SK-N-MC (cell line): Measurements from ENCODE around the gene RPS6KA5.

Experiments
- DNase-seq: peaks from one replicate; pipeline ENCODE4 v3.0.0-alpha.2; 2011; ENCODE audit warnings: low read depth, low spot score
- H3K27ac ChIP-seq: fragments of 200-600 bp; sonication (generic); 2 replicates; pipeline ENCODE4 v1.5.1; 2016; ENCODE audit warnings: mixed run types
- H3K36me3 ChIP-seq: fragments of 200-600 bp; sonication (generic); 2 replicates; pipeline ENCODE4 v1.6.1; 2017; ENCODE audit warnings: antibody characterized with exemption, low read length, mixed read lengths; ENCODE audit not compliant: insufficient read depth
- H3K4me3 ChIP-seq: fragments of 200-600 bp; sonication (generic); 2 replicates; pipeline ENCODE4 v1.5.1; 2016
- H3K9ac ChIP-seq: fragments of 200-600 bp; sonication (generic); 2 replicates; pipeline ENCODE4 v1.8.0; 2017; ENCODE audit warnings: mixed run types, mixed read lengths; ENCODE audit not compliant: insufficient read length
- H3K9me3 ChIP-seq: fragments of 200-600 bp; sonication (generic); 2 replicates; pipeline ENCODE4 v1.6.1; 2017; ENCODE audit warnings: low read depth, mild to moderate bottlenecking, antibody characterized with exemption, low read length, moderate library complexity, mixed read lengths
- EZH2 ChIP-seq: fragments of 200-600 bp; sonication (generic); IDR thresholded peaks from one replicate; pipeline ENCODE4 v1.6.1; 2017; ENCODE audit warnings: antibody characterized with exemption
- FOXP2 ChIP-seq: optimal IDR thresholded peaks from 2 replicates; pipeline ENCODE3; 2011; ENCODE audit warnings: mild to moderate bottlenecking, moderate library complexity; ENCODE audit not compliant: insufficient read depth; ENCODE audit errors: extremely low read length, control extremely low read depth
- POLR2AphosphoS5 ChIP-seq: IDR thresholded peaks from 2 replicates; pipeline ENCODE4 v1.6.1; 2012; ENCODE audit warnings: mild to moderate bottlenecking, low read depth, low read length, borderline replicate concordance

Gene RPS6KA5

GRCh38 chr14:91010153-91010533, 50.3 kb downstream of the RPS6KA5 start:
- H3K36me3 ChIP-seq: no peaks in the 10 kb centered on the region
- H3K9me3 ChIP-seq: no peaks in the 10 kb centered on the region
- no peak overlapping the region for H3K4me3 ChIP-seq
- no peak overlapping the region for H3K9ac ChIP-seq
- no peak for DNase-seq
- TF ChIP-seq EZH2: no peak
- TF ChIP-seq FOXP2: no peak
- TF ChIP-seq POLR2AphosphoS5: no peak
- H3K27ac ChIP-seq: no peak overlapping the region

GRCh38 chr14:91009501-91010152, 50.8 kb downstream of the RPS6KA5 start:
- no peak for DNase-seq
- H3K27ac ChIP-seq: no peak overlapping the region

GRCh38 chr14:91008759-91009409, 51.6 kb downstream of the RPS6KA5 start:
- H3K4me3 ChIP-seq: no peak overlapping the region
- H3K36me3 ChIP-seq: no peaks in the 10 kb centered on the region
- no peak overlapping the region for H3K9ac ChIP-seq
- no peaks in the 10 kb centered on the region for H3K9me3 ChIP-seq
- TF ChIP-seq POLR2AphosphoS5: no peak
- no peak for TF ChIP-seq EZH2
- H3K27ac ChIP-seq: no peak overlapping the region
- no peak for DNase-seq

More at GRCh38 chr14:91009501-91010152, 50.8 kb downstream of the RPS6KA5 start:
- no peak for TF ChIP-seq FOXP2
- TF ChIP-seq POLR2AphosphoS5: no peak
- TF ChIP-seq EZH2: no peak
- Histone ChIP-seq H3K9ac (no peak overlapping the region), H3K9me3 (no peaks in the 10 kb centered on the region), H3K4me3 (no peak overlapping the region), H3K36me3 (no peaks in the 10 kb centered on the region)

GRCh38 chr14:91005716-91006115, 54.7 kb downstream of the RPS6KA5 start:
- Histone ChIP-seq H3K27ac (no peak overlapping the region), H3K36me3 (no peaks in the 10 kb centered on the region), H3K4me3 (no peak overlapping the region), H3K9ac (no peak overlapping the region), H3K9me3 (no peaks in the 10 kb centered on the region)
- TF ChIP-seq POLR2AphosphoS5 (no peak), EZH2 (no peak), FOXP2 (no peak)
- no peak for DNase-seq

GRCh38 chr14:91004987-91005386, 55.5 kb downstream of the RPS6KA5 start:
- TF ChIP-seq EZH2 (no peak), FOXP2 (no peak), POLR2AphosphoS5 (no peak)
- no peak overlapping the region for H3K27ac ChIP-seq
- H3K4me3 ChIP-seq: no peak overlapping the region
- no peak overlapping the region for H3K9ac ChIP-seq
- H3K9me3 ChIP-seq: no peaks in the 10 kb centered on the region
- no peaks in the 10 kb centered on the region for H3K36me3 ChIP-seq
- no peak for DNase-seq

GRCh38 chr14:90999299-90999698, 61.1 kb downstream of the RPS6KA5 start:
- TF ChIP-seq EZH2: no peak
- no peak for TF ChIP-seq FOXP2
- TF ChIP-seq POLR2AphosphoS5: no peak
- no peaks in the 10 kb centered on the region for H3K9me3 ChIP-seq
- H3K9ac ChIP-seq: no peak overlapping the region
- DNase-seq: no peak
- H3K27ac ChIP-seq: no peak overlapping the region
- no peaks in the 10 kb centered on the region for H3K36me3 ChIP-seq
- H3K4me3 ChIP-seq: no peak overlapping the region

GRCh38 chr14:90996967-90997366, 63.5 kb downstream of the RPS6KA5 start:
- no peak overlapping the region for H3K27ac ChIP-seq
- H3K9ac ChIP-seq: no peak overlapping the region
- no peak for TF ChIP-seq EZH2
- H3K4me3 ChIP-seq: no peak overlapping the region
- H3K36me3 ChIP-seq: no peaks in the 10 kb centered on the region
- no peaks in the 10 kb centered on the region for H3K9me3 ChIP-seq
- DNase-seq: no peak

GRCh38 chr14:90995785-90996184, 64.7 kb downstream of the RPS6KA5 start:
- no peaks in the 10 kb centered on the region for H3K9me3 ChIP-seq
- H3K27ac ChIP-seq: no peak overlapping the region
- H3K4me3 ChIP-seq: no peak overlapping the region
- no peak for DNase-seq
- H3K36me3 ChIP-seq: no peaks in the 10 kb centered on the region
- no peak overlapping the region for H3K9ac ChIP-seq
- TF ChIP-seq EZH2 (no peak), POLR2AphosphoS5 (no peak), FOXP2 (no peak)

- no peak overlapping the region for H3K27ac ChIP-seq
- no peaks in the 10 kb centered on the region for H3K9me3 ChIP-seq
- TF ChIP-seq POLR2AphosphoS5 (no peak), EZH2 (no peak), FOXP2 (no peak)
- H3K36me3 ChIP-seq: no peaks in the 10 kb centered on the region
- no peak overlapping the region for H3K9ac ChIP-seq
- no peak for DNase-seq
- H3K4me3 ChIP-seq: no peak overlapping the region
Observed at GRCh38 chr14:90993792-90994191, 66.6 kb downstream of the RPS6KA5 start.
